ENCODE results near the gene SERTM2.

GRCh38 chrX:111521169-111521568, 9.7 kb downstream of the SERTM2 start:
- TF ChIP-seq CTCF (IDR thresholded peaks at IDR 0.05; ENCODE audit: poor library complexity, severe bottlenecking) (no peak), EZH2 (IDR thresholded peaks at IDR 0.05; ENCODE audit: borderline replicate concordance, insufficient read depth, low read length, poor library complexity, severe bottlenecking) (no peak), POLR2AphosphoS5 (IDR thresholded peaks at IDR 0.05) (no peak)
